HG03460 (cell line): Measurements from ENCODE around the gene COX6B2.

ENCODE experiments used
- ATAC-seq: cut with Tn5 transposase; IDR thresholded peaks from one replicate; pipeline ENCODE4 v1.9.1; 2021; ENCODE audit not compliant: unreplicated experiment

Gene COX6B2

GRCh38 chr19:55362990-55363716 lies 8.6 kb upstream of the COX6B2 start, which contains the start of gene GARIN5B:
TSS of gene GARIN5B (minus strand) at chr19:55363260. CDS start at chr19:55363066, 194 bp downstream.
- ATAC-seq = no peak

- no peak for ATAC-seq
These were observed 7.9 kb upstream of the COX6B2 start for GRCh38 chr19:55362174-55362989.

- ATAC-seq = no peak
These were observed 6.4 kb upstream of the COX6B2 start for GRCh38 chr19:55360902-55361301.

DNA sequence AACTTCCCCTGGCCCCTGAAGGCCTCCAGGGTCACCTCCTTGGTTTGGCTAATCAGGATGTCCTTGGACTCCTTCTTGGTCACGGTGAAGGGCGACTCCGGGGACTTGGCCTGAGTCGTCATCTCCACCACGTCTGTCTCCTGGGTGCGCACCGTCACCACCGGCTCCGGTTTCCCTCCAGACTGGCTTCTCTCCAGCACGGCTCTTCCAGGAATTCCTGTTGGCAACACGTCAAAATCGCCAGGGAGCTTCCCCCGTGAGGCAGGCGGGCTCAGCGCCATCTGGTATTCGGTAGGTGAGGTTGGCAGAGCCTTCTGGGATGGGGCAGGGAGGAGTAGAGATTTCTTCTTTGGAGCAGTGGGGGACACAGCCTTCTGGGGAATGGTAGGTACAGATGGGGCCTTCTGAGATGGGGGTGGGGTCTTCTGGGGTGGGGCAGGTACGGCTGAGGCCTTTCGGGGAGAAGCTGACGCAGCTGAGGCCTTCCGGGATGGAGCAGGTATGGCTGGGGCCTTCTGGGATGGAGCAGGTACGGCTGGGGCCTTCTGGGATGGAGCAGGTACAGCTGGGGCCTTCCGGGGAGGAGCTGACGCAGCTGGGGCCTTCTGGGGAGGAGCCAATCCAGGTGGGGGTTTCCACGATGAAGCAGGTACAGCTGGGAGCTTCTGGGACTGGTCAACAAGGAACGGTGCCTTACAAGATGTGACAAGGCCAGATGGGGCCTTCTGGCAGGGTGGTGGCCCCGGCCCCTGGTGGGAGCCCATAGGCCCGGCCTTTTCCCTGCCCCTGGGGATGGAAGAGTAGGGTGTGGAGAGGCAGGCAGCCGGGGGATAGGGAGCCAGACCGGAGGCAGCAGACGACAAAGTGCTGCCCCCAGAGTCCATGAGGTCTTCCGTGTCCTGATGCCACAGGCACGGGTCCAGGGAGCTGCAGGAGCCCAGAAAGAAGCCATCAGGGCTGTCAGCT lies 4.7 kb upstream of the COX6B2 start:
- no peak for ATAC-seq

GRCh38 chr19:55358493-55358892 lies 4.0 kb upstream of the COX6B2 start:
- no peak for ATAC-seq

DNA sequence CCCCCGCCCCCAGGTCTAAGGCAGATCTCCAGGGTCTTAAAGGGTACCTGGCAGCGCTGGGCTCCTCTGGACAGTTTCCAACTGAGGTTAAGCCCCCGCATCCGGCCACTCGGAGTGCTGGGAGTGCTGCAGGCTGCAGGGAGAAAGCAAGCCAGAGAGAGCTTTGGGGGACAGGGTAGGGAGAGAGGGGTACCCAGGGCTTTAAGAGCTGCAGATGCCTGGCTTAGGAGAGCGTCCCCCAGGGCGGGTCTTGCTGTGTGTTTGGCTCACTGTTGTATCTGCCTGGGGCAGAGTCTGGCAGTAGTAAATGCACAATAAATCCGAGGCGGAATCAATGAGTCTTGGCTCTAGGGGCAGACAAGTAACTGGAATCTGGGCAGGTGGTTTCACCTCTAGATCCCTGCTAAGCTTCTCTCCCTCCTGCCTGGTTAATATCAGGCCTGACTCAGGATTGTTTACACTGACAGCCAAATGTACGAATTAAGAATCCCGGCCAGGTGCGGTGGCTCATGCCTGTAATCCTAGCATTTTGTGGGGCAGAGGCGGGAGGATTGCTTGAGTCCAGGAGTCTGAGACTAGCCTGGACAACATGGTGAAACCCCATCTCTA lies 798 bp upstream of the COX6B2 start:
- ATAC-seq = no peak

DNA sequence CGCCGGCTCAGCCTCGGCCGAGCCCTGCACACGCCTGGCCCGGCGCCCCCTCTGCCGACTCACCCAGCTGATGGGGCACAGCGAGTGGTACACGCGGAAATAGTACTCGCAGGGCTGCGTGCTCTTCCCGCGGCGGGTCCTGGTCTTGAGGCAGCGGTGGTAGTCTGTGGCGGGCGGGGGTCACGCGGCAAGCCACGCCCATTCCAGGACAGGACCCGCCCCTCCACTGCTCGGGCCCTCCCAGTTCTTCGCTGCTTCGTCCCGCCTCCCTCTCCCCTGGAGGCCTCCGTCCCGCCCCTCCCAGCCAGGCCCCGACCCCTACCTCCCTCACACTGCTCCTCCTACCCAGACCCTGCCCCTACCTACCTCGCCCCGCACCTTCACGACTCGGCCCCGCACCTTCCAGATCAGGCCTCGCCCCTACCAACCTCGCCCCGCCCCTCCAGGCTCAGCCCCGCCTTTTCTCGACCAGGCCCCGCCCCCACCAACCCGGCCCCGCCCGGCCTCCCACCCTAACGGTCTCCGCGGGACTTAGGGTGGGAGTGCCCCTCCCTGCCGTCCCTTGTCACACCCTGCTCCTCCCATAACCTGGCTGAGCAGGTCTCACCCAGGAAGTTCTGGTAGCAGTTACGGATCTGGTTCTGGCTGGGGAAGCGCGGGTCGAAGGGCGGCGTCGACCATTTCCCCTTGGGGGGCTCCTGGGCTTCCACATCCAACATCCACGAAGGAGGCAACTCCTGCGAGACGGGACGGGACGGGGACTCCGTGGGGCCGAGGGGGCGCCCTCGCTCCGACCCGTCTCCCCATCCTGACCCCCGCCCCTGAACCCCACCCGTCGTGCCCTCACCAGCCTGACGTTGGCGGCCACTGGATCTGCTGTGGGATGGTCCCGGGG lies 469 bp downstream of the COX6B2 start:
- no peak for ATAC-seq

DNA sequence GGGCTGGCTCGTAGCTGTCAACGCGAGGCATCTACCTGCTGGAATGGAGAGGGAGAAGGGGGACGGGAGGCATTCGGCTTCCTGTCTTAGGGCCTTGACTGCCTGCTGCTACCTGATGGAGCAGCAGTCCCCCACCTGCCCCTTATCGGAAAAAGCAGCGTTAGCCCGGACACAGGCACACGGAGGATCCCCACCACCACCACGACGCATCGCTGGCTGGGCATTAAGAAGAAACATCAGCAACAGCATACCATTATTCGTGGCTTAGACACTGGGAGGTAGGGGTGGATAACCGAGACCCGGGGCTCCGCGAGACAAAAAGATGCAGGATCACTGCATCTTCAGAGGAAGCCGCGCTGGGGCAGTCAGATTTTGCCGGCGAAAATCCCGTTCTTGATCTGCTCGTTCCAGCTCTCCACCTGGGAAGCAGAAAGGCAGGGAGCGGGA lies 1.1 kb downstream of the COX6B2 start:
- no peak for ATAC-seq

GRCh38 chr19:55352549-55353145 lies 1.9 kb downstream of the COX6B2 start:
- ATAC-seq = no peak

GRCh38 chr19:55352040-55352439 lies 2.5 kb downstream of the COX6B2 start:
- ATAC-seq = no peak

GRCh38 chr19:55350620-55351315 lies 3.8 kb downstream of the COX6B2 start:
- no peak for ATAC-seq

DNA sequence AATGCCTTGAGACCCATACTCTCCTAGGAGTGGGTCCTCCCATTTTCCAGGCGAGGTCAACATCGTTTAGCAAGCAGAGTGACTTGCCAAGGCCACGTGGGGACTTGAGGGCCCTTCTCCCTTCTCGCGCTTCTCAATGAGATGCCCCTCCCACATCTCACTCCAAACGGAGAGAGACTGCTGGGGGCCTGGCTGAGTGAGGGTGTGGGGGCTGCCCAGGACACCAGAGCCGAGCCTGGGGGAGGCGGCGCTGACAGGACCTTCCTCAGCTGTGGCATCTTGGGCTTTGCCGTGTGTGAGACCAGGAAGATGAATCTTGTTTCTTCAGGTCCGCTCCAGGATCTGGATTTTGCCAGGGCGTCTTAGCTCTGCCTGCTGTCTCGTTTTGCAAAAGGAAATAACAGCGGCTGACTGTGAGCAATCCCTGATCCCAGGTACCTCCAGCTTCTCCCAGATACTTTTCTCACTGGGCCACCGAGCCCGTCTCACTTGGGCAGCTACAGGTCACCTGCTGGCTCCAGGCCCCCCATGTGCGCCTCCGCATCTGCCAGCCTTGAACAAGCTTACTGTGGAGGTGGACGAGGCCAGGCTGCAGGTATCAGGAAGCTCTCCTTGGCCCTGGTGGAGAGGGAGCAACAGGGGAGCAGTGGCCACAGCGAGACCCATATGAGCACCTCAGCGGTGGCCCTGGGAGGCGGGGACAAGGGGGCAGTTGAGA lies 6.0 kb downstream of the COX6B2 start:
- no peak for ATAC-seq

DNA sequence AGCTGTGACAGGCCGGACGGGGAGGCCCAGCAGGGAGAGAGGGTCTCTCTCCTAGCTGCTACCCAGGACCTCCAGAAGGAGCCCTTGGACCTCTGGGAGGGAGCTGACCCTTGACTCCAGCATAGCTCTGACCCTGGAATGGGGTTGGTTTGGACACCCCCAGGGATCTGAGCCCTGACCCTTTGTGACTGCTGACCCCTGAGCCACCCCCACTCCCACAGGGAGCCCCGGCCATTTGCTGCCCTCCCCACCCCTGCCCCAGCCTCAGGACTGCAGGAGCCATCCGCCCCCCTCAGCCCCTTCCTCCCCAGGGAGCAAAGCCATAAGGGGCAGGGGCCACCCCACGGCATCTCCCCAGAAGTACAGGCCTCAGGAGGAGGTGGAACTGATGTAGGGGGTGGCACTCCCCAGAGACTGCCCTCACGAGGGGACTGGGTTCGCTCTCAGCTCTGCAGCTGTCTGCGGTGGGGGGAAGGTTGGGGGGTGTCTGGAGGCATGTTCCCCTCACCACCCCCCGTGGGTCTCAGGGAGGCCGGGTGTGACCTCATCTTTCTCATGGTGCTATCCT lies 7.0 kb downstream of the COX6B2 start:
- ATAC-seq = no peak

DNA sequence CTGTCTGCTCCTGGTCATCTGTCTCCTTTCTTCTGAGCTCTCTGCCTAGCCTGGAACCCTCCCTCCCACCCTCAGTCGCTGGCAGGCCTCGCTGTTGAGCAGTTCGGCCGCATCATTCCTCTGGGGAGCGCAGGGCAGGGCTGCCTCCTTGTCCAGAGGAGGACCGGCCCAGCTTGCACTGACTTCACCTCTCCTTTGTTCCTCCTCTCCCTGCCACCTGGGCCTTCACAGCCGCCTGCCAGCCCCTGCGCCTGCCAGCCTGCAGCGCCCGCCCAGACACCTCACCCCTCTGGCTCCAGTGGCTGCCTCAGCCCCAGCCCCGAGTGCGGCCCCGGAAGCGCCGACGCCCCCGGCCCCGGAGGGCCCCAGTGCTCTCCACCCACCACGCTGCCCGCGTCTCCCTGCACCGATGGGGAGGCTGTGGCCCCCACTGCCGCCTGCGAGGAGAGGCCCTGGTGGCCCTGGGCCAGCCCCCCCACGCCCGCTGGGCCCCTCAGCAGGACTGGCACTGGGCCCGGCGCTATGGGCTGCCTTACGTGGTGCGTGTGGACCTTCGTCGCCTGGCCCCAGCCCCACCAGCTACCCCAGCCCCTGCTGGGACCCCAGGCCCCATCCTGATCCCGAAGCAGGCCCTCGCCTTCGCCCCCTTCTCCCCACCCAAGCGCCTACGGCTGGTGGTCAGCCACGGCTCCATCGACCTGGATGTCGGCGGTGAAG lies 7.6 kb downstream of the COX6B2 start:
- no peak for ATAC-seq

DNA sequence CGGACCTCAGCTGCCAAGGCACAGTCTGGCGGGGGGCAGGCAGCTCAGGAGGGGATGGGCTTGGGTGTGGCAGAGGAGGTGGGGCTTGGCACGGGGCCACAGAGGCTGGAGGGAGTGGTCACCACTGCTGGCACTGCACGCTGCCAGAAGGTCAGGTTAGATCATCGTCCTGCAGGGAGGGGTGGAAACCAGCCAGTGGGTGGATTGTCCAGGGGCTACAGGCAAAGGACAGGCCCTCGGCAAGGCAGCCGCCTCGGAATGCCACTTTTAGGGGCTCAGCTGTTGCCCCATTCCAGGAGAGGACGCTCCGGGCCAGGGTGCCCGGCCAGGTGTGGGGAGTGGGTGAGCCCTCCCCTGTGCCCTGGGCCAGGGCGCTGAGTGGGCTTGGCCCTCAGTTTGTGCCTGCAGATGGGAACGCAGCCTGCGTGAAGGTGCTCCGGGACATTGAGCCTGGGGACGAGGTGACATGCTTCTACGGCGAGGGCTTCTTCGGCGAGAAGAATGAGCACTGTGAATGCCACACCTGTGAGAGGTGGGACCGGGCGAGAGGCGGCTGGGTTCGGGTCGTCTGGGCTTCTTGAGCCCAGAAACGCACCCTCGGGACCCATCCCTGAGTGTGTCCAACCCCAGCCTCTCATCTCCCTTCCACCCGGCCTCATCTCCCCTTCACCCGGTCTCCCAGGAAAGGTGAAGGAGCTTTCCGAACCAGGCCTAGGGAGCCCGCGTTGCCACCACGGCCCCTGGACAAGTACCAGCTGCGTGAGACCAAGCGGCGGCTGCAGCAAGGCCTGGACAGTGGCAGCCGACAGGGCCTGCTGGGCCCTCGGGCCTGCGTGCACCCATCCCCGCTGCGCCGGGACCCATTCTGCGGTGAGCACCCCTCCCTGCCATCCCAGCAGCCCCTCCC lies 8.4 kb downstream of the COX6B2 start:
- no peak for ATAC-seq
